ENCODE measurements around the gene TEX53. TPM values are rescaled to one million over a fixed set of nuclear protein-coding genes. Genes with fewer than 3 reads are reported as not detected.

The TEX53 gene
- total RNA-seq, 1 donor from 2014 or later: not detected

- no peaks in the 10 kb centered on the region for H3K4me1 ChIP-seq (ENCODE audit: control insufficient read depth in 3 of 3, insufficient read depth in 3 of 3, low read length in 3 of 3)
- peaks cover 0 to 6% (median 0%) of the 10 kb centered on the region in 3 donors for H3K27me3 ChIP-seq (ENCODE audit: control insufficient read depth in 3 of 3, insufficient read depth in 3 of 3, low read length in 3 of 3)
- H3K27ac ChIP-seq (ENCODE audit: low read depth, low read length): no peak within 1 kb of the TSS
- H3K4me3 ChIP-seq (ENCODE audit: low read length in 3 of 3): no peak within 1 kb of the TSS
- no peaks in the 10 kb centered on the region for H3K36me3 ChIP-seq (ENCODE audit: control insufficient read depth in 3 of 3, insufficient read depth in 3 of 3, low read length in 3 of 3)
- H3K9ac ChIP-seq (ENCODE audit: low read depth in 1 of 3, low read length in 3 of 3): no peak within 1 kb of the TSS
- no peaks in the 10 kb centered on the region for H3K9me3 ChIP-seq (ENCODE audit: control insufficient read depth in 3 of 3, low read length in 3 of 3)
Measured at GRCh38 chr9:114681594-114682332, 24.2 kb upstream of the TEX53 start, which contains the start of gene TEX48. Gene TEX48 (minus strand): TSS chr9:114682192. CDS start chr9:114671723, 10,469 bp downstream.

DNA sequence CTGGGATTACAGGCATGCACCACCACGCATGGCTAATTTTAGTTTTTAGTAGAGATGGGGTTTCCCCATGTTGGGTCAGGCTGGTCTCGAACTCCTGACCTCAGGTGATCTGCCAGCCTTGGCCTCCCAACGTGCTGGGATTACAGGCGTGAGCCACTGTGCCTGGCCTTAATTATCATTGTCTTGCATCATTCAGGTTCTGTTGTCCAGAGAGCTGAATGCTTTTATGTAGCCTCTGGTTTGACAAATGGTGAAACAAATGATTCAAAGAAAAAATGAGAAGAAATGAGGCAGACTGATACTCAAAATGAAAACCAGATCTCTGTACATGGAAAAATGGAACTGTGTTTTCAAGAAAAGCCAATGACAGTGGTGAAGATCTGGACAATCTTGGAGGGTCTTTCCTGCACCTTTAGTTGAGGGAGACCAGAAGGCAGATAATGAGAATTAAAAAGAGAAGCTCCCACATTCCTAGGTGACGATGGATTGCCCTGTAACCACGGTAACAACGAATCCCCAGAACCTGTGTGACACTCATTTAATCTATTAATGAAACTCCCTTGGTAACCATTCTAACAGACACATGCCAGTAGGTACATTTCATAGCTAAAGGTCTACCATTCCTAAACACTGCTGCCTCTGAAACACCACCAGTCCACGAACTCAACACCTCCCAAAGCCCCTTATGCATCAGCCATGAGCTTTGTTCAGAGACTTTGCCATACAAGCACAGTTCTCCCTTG is 22.8 kb upstream of the TEX53 start:
- peaks cover 0 to 9% (median 0%) of the 10 kb centered on the region in 3 donors for H3K27me3 ChIP-seq (ENCODE audit: control insufficient read depth in 3 of 3, insufficient read depth in 3 of 3, low read length in 3 of 3)
- H3K9me3 ChIP-seq (ENCODE audit: control insufficient read depth in 3 of 3, low read length in 3 of 3): no peaks in the 10 kb centered on the region
- no peak overlapping the region for H3K27ac ChIP-seq (ENCODE audit: low read depth, low read length)
- no peaks in the 10 kb centered on the region for H3K4me1 ChIP-seq (ENCODE audit: control insufficient read depth in 3 of 3, insufficient read depth in 3 of 3, low read length in 3 of 3)
- H3K36me3 ChIP-seq (ENCODE audit: control insufficient read depth in 3 of 3, insufficient read depth in 3 of 3, low read length in 3 of 3): no peaks in the 10 kb centered on the region
- no peak overlapping the region for H3K4me3 ChIP-seq (ENCODE audit: low read length in 3 of 3)
- no peak overlapping the region for H3K9ac ChIP-seq (ENCODE audit: low read depth in 1 of 3, low read length in 3 of 3)

DNA sequence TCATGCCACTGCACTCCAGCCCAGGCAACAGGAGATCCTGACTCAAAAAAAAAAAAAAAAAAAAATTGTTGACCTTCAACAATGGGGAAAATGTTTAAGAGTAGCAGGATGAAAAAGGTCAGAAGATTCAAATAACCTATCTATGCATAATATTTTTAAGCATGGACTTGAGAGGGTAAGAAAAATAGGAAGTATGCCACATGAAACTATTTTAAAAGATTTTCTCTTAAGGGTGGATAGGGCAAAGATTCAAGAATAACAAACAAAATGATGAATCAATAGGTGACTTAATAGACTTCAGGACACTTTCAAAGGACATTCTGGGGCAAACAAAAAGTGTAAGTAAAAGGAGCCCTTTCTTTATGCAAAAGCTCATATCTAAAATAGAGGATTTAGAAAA is 21.2 kb upstream of the TEX53 start:
- Histone ChIP-seq H3K27me3 (ENCODE audit: control insufficient read depth in 3 of 3, insufficient read depth in 3 of 3, low read length in 3 of 3) (peaks cover 0 to 9% (median 0%) of the 10 kb centered on the region in 3 donors), H3K9me3 (ENCODE audit: control insufficient read depth in 3 of 3, low read length in 3 of 3) (no peaks in the 10 kb centered on the region), H3K9ac (ENCODE audit: low read depth in 1 of 3, low read length in 3 of 3) (no peak overlapping the region), H3K4me3 (ENCODE audit: low read length in 3 of 3) (no peak overlapping the region), H3K27ac (ENCODE audit: low read depth, low read length) (no peak overlapping the region), H3K4me1 (ENCODE audit: control insufficient read depth in 3 of 3, insufficient read depth in 3 of 3, low read length in 3 of 3) (no peaks in the 10 kb centered on the region), H3K36me3 (ENCODE audit: control insufficient read depth in 3 of 3, insufficient read depth in 3 of 3, low read length in 3 of 3) (no peaks in the 10 kb centered on the region)

DNA sequence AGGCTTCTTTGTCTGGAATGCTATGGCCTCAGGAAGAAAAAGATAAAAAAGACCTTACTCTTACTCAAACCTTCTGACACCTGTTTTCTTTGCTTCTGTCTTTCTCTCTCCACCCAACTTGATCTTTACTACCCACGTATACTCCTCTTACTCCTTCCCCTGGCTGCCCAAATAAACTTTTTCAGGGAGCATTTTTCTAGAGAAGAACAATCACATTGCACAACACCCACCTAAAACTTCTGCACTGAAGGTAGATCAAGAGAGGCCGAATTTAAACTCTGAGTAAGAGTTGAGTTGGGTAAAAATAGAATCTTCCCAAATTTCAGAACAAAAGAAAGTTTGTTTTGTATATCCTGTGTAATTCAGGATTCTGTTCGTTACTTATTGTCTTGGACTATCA is 20.5 kb upstream of the TEX53 start:
- Histone ChIP-seq H3K4me1 (ENCODE audit: control insufficient read depth in 3 of 3, insufficient read depth in 3 of 3, low read length in 3 of 3) (no peaks in the 10 kb centered on the region), H3K27ac (ENCODE audit: low read depth, low read length) (no peak overlapping the region), H3K9ac (ENCODE audit: low read depth in 1 of 3, low read length in 3 of 3) (no peak overlapping the region), H3K4me3 (ENCODE audit: low read length in 3 of 3) (no peak overlapping the region), H3K36me3 (ENCODE audit: control insufficient read depth in 3 of 3, insufficient read depth in 3 of 3, low read length in 3 of 3) (no peaks in the 10 kb centered on the region), H3K27me3 (ENCODE audit: control insufficient read depth in 3 of 3, insufficient read depth in 3 of 3, low read length in 3 of 3) (peaks cover 0 to 9% (median 0%) of the 10 kb centered on the region in 3 donors), H3K9me3 (ENCODE audit: control insufficient read depth in 3 of 3, low read length in 3 of 3) (no peaks in the 10 kb centered on the region)

GRCh38 chr9:114677418-114677817 is 19.8 kb upstream of the TEX53 start:
- no peaks in the 10 kb centered on the region for H3K36me3 ChIP-seq (ENCODE audit: control insufficient read depth in 3 of 3, insufficient read depth in 3 of 3, low read length in 3 of 3)
- H3K27ac ChIP-seq (ENCODE audit: low read depth, low read length): no peak overlapping the region
- peaks cover 0 to 9% (median 0%) of the 10 kb centered on the region in 3 donors for H3K27me3 ChIP-seq (ENCODE audit: control insufficient read depth in 3 of 3, insufficient read depth in 3 of 3, low read length in 3 of 3)
- H3K4me3 ChIP-seq (ENCODE audit: low read length in 3 of 3): no peak overlapping the region
- H3K4me1 ChIP-seq (ENCODE audit: control insufficient read depth in 3 of 3, insufficient read depth in 3 of 3, low read length in 3 of 3): no peaks in the 10 kb centered on the region
- H3K9ac ChIP-seq (ENCODE audit: low read depth in 1 of 3, low read length in 3 of 3): no peak overlapping the region
- no peaks in the 10 kb centered on the region for H3K9me3 ChIP-seq (ENCODE audit: control insufficient read depth in 3 of 3, low read length in 3 of 3)

- Histone ChIP-seq H3K4me1 (ENCODE audit: control insufficient read depth in 3 of 3, insufficient read depth in 3 of 3, low read length in 3 of 3) (no peaks in the 10 kb centered on the region), H3K9ac (ENCODE audit: low read depth in 1 of 3, low read length in 3 of 3) (no peak overlapping the region), H3K9me3 (ENCODE audit: control insufficient read depth in 3 of 3, low read length in 3 of 3) (no peaks in the 10 kb centered on the region), H3K27me3 (ENCODE audit: control insufficient read depth in 3 of 3, insufficient read depth in 3 of 3, low read length in 3 of 3) (peaks cover 0 to 9% (median 0%) of the 10 kb centered on the region in 3 donors), H3K4me3 (ENCODE audit: low read length in 3 of 3) (no peak overlapping the region), H3K27ac (ENCODE audit: low read depth, low read length) (no peak overlapping the region), H3K36me3 (ENCODE audit: control insufficient read depth in 3 of 3, insufficient read depth in 3 of 3, low read length in 3 of 3) (no peaks in the 10 kb centered on the region)
Measured at GRCh38 chr9:114676901-114677300, 19.3 kb upstream of the TEX53 start.

DNA sequence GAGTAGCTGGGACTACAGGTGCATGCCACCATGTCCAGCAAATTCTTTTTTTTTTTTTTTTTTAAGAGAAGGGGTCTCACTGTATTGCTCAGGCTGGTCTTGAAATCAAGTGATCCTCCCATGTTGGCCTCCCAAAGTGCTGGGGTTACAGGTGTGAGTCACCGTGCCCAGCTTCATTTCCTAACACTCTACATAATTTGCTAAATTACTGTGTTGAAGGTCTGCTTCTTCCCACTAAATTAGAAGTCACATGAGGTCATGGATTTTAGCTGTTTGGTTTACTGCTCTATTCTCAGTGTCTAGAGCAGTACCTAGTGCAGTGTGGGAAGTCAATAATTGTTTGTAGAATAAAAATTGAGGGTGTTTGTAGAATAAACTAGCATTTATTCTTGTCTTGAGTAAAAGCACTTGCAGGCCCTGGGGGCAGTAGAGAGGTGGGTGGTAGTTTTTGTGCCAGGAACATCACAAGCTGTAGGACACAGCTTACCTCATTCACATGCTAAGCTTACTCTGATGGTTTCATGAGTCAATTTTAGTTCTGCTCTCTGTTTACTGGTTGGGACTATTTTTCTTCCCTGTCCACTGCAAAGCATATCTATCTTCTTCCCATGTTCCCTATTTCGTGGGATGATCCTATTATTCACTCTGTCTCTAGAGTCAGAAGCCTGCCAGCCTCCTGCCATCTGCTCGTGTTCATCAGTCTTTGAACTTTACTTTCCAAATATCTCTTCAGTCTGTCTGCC is 17.4 kb upstream of the TEX53 start:
- Histone ChIP-seq H3K9me3 (ENCODE audit: control insufficient read depth in 3 of 3, low read length in 3 of 3) (no peaks in the 10 kb centered on the region), H3K36me3 (ENCODE audit: control insufficient read depth in 3 of 3, insufficient read depth in 3 of 3, low read length in 3 of 3) (no peaks in the 10 kb centered on the region), H3K9ac (ENCODE audit: low read depth in 1 of 3, low read length in 3 of 3) (no peak overlapping the region), H3K27me3 (ENCODE audit: control insufficient read depth in 3 of 3, insufficient read depth in 3 of 3, low read length in 3 of 3) (peaks cover 0 to 5% (median 0%) of the 10 kb centered on the region in 3 donors), H3K4me3 (ENCODE audit: low read length in 3 of 3) (no peak overlapping the region), H3K4me1 (ENCODE audit: control insufficient read depth in 3 of 3, insufficient read depth in 3 of 3, low read length in 3 of 3) (no peaks in the 10 kb centered on the region), H3K27ac (ENCODE audit: low read depth, low read length) (no peak overlapping the region)

- Histone ChIP-seq H3K9ac (ENCODE audit: low read depth in 1 of 3, low read length in 3 of 3) (no peak overlapping the region), H3K4me1 (ENCODE audit: control insufficient read depth in 3 of 3, insufficient read depth in 3 of 3, low read length in 3 of 3) (no peaks in the 10 kb centered on the region), H3K9me3 (ENCODE audit: control insufficient read depth in 3 of 3, low read length in 3 of 3) (no peaks in the 10 kb centered on the region), H3K27me3 (ENCODE audit: control insufficient read depth in 3 of 3, insufficient read depth in 3 of 3, low read length in 3 of 3) (peaks cover 0 to 5% (median 0%) of the 10 kb centered on the region in 3 donors), H3K4me3 (ENCODE audit: low read length in 3 of 3) (no peak overlapping the region), H3K27ac (ENCODE audit: low read depth, low read length) (no peak overlapping the region), H3K36me3 (ENCODE audit: control insufficient read depth in 3 of 3, insufficient read depth in 3 of 3, low read length in 3 of 3) (no peaks in the 10 kb centered on the region)
Measured at GRCh38 chr9:114674076-114674797, 16.6 kb upstream of the TEX53 start.

DNA sequence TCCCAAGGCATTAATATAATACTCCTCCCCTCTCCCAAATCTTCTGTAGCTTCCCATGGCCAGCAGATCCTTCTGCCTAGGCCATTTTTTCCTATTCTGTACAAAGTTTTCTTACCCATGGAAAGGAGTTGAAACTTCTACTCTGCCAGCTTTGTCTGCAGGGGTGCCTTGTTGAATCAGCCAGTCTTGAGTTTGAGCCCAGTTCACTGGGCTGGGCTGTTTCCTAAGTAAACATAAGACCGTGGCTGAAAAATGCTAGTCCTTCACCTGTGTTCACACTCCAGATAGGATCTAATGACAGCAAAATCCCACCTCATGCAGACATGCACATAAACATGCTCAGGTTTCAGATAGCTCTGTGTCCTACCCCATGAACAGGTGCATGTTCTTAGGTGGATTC is 14.0 kb upstream of the TEX53 start:
- Histone ChIP-seq H3K27ac (ENCODE audit: low read depth, low read length) (no peak overlapping the region), H3K27me3 (ENCODE audit: control insufficient read depth in 3 of 3, insufficient read depth in 3 of 3, low read length in 3 of 3) (peaks cover 0 to 5% (median 3%) of the 10 kb centered on the region in 3 donors), H3K36me3 (ENCODE audit: control insufficient read depth in 3 of 3, insufficient read depth in 3 of 3, low read length in 3 of 3) (no peaks in the 10 kb centered on the region), H3K4me3 (ENCODE audit: low read length in 3 of 3) (no peak overlapping the region), H3K9ac (ENCODE audit: low read depth in 1 of 3, low read length in 3 of 3) (no peak overlapping the region), H3K4me1 (ENCODE audit: control insufficient read depth in 3 of 3, insufficient read depth in 3 of 3, low read length in 3 of 3) (no peaks in the 10 kb centered on the region), H3K9me3 (ENCODE audit: control insufficient read depth in 3 of 3, low read length in 3 of 3) (no peaks in the 10 kb centered on the region)

Data from skeletal muscle tissue (tissue), 4 donors.